Keratinocyte (primary cell): ENCODE data around the gene SENP8. TPM values are rescaled to one million over a fixed set of nuclear protein-coding genes. Genes with fewer than 3 reads are reported as not detected.

Source experiments
- DNase-seq: peaks from one replicate; pipeline ENCODE4 v3.0.0-alpha.2; 2011; ENCODE audit warnings: low read depth, missing footprints, low spot score
- FAIRE-seq: peaks from 2 replicates; lab custom pipeline; 2011; peaks lifted over from hg19 to GRCh38; lab: Jason Lieb, UNC
- H2AFZ ChIP-seq: 2 replicates; pipeline ENCODE4 v1.6.0; 2012; ENCODE audit warnings: low read length, control low read depth, inconsistent platforms; ENCODE audit not compliant: control insufficient read depth
- H3K27ac ChIP-seq: 2 replicates; pipeline ENCODE4 v1.5.1; 2011; ENCODE audit warnings: low read length; ENCODE audit not compliant: control insufficient read depth, insufficient read depth
- H3K27me3 ChIP-seq: 3 replicates; pipeline ENCODE4 v1.6.0; 2011; ENCODE audit warnings: low read length; ENCODE audit not compliant: control insufficient read depth, insufficient read depth; ENCODE audit errors: extremely low read depth
- H3K36me3 ChIP-seq, 2 experiments: 2 replicates in 1 of 2; 3 replicates in 1 of 2; pipeline ENCODE4 v1.5.1; 2011; ENCODE audit warnings: low read length in 2 of 2, mild to moderate bottlenecking in 1 of 2; ENCODE audit not compliant: control insufficient read depth in 2 of 2, insufficient read depth in 2 of 2; ENCODE audit errors: extremely low read depth in 1 of 2
- H3K4me1 ChIP-seq: 3 replicates; pipeline ENCODE4 v1.5.1; 2011; ENCODE audit warnings: low read length; ENCODE audit not compliant: control insufficient read depth, insufficient read depth; ENCODE audit errors: extremely low read depth
- H3K4me2 ChIP-seq: 3 replicates; pipeline ENCODE4 v1.6.0; 2011; ENCODE audit warnings: low read depth, low read length; ENCODE audit not compliant: control insufficient read depth, insufficient read depth; ENCODE audit errors: extremely low read depth
- H3K4me3 ChIP-seq, 3 experiments: fragments of 200-600 bp in 1 of 3; sonication (generic) in 1 of 3; 2 replicates in 2 of 3; 3 replicates in 1 of 3; pipeline ENCODE4 v1.5.1; 2011 to 2016; ENCODE audit warnings: low read length in 3 of 3, mild to moderate bottlenecking in 3 of 3, control low read depth in 2 of 3, inconsistent platforms in 1 of 3, low read depth in 1 of 3, mixed read lengths in 1 of 3, mixed run types in 1 of 3, moderate library complexity in 1 of 3; ENCODE audit not compliant: control insufficient read depth in 2 of 3, insufficient read depth in 2 of 3; ENCODE audit errors: extremely low read depth in 1 of 3
- H3K79me2 ChIP-seq: 2 replicates; pipeline ENCODE4 v1.6.0; 2012; ENCODE audit warnings: low read length; ENCODE audit not compliant: control insufficient read depth, insufficient read depth
- H3K9ac ChIP-seq: 3 replicates; pipeline ENCODE4 v1.6.0; 2011; ENCODE audit warnings: low read length; ENCODE audit not compliant: control insufficient read depth, insufficient read depth; ENCODE audit errors: extremely low read depth
- H3K9me1 ChIP-seq: 3 replicates; pipeline ENCODE4 v1.6.0; 2011; ENCODE audit warnings: low read length; ENCODE audit not compliant: control insufficient read depth, insufficient read depth; ENCODE audit errors: extremely low read depth
- H3K9me3 ChIP-seq: 2 replicates; pipeline ENCODE4 v1.5.1; 2012; ENCODE audit warnings: low read depth, low read length; ENCODE audit not compliant: control insufficient read depth
- H4K20me1 ChIP-seq: 3 replicates; pipeline ENCODE4 v1.6.0; 2011; ENCODE audit warnings: low read length; ENCODE audit not compliant: control insufficient read depth, insufficient read depth; ENCODE audit errors: extremely low read depth
- EZH2 ChIP-seq: IDR thresholded peaks from one replicate; pipeline ENCODE4 v1.6.1; 2012; ENCODE audit warnings: inconsistent platforms, mild to moderate bottlenecking, low read length, moderate library complexity
- dilution Hi-C: fragments of 300-500 bp; cut with MboI; formaldehyde crosslinking; loops from one replicate; pipeline ENCODE4 v1.7.0; 2020; ENCODE audit warnings: low sequenced_read_pairs; ENCODE audit not compliant: extremely low pct_ligation_motif_present
- polyA plus RNA-seq, 5 experiments: library from polyadenylated mRNA; depleted of rRNA in 3 of 5; stranded (reverse) in 3 of 5; stranded (forward) in 1 of 5; unstranded in 1 of 5; fragments of >200 nt; gene quantifications; 1 replicate in 1 of 5; 2 replicates in 3 of 5; 3 replicates in 1 of 5; pipeline versions ENCODE4 v1.2.1 to v1.2.3, GENCODE V29; 2011 to 2012; ENCODE audit warnings: missing spikeins in 2 of 5, low read depth in 1 of 5, low replicate concordance in 1 of 5
- TF ChIP-seq, protein P1 (sequence below), 3 experiments: IDR thresholded peaks in 1 of 3; conservative IDR thresholded peaks in 1 of 3; optimal IDR thresholded peaks in 1 of 3; 2 replicates in 2 of 3; 3 replicates in 1 of 3; pipeline versions ENCODE3 to v1.5.1; 2011; ENCODE audit warnings: low read length in 3 of 3, mild to moderate bottlenecking in 3 of 3, moderate library complexity in 2 of 3, control low read depth in 1 of 3, inconsistent platforms in 1 of 3; ENCODE audit not compliant: insufficient read depth in 2 of 3; ENCODE audit errors: extremely low read depth in 1 of 3

Gene SENP8
- polyA plus RNA-seq, 1 donor (not counting 4 experiments of a cell fraction or from before 2014, with no cell fraction given) = 6.0 TPM

- TF ChIP-seq, protein P1, sequence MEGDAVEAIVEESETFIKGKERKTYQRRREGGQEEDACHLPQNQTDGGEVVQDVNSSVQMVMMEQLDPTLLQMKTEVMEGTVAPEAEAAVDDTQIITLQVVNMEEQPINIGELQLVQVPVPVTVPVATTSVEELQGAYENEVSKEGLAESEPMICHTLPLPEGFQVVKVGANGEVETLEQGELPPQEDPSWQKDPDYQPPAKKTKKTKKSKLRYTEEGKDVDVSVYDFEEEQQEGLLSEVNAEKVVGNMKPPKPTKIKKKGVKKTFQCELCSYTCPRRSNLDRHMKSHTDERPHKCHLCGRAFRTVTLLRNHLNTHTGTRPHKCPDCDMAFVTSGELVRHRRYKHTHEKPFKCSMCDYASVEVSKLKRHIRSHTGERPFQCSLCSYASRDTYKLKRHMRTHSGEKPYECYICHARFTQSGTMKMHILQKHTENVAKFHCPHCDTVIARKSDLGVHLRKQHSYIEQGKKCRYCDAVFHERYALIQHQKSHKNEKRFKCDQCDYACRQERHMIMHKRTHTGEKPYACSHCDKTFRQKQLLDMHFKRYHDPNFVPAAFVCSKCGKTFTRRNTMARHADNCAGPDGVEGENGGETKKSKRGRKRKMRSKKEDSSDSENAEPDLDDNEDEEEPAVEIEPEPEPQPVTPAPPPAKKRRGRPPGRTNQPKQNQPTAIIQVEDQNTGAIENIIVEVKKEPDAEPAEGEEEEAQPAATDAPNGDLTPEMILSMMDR (optimal IDR thresholded peaks at IDR 0.05 in 1 of 3, IDR thresholded peaks at IDR 0.05 in 1 of 3, conservative IDR thresholded peaks at IDR 0.05 in 1 of 3; ENCODE audit: extremely low read depth in 1 of 3, insufficient read depth in 2 of 3, low read length in 3 of 3) = no peak
- no peak for TF ChIP-seq EZH2
- Histone ChIP-seq H4K20me1 (no peaks in the 10 kb centered on the region), H3K4me2 (no peak overlapping the region), H3K4me3 (no peak overlapping the region), H3K27me3 (no peaks in the 10 kb centered on the region), H3K36me3 (no peaks in the 10 kb centered on the region), H3K27ac (no peak overlapping the region), H3K79me2 (no peaks in the 10 kb centered on the region), H3K9me3 (no peaks in the 10 kb centered on the region), H3K9ac (no peak overlapping the region), H3K9me1 (no peaks in the 10 kb centered on the region), H2AFZ (no peak overlapping the region), H3K4me1 (peaks cover 31% of the 10 kb centered on the region)
- dilution Hi-C loops = no loop called here
- FAIRE-seq = peak; percentile 5
- DNase-seq = no peak
Observed at GRCh38 chr15:72192416-72192815, 74.2 kb downstream of the SENP8 start.

Other genes starting within 250 kb of the SENP8 start
- gene MYO9A, start 253 bp upstream of the SENP8 start, polyA plus RNA-seq = 6.8 to 10.6 TPM (median 8.4 TPM) in 3 replicates
- gene GRAMD2A, start 79.4 kb downstream of the SENP8 start, polyA plus RNA-seq = 2.5 to 7.8 TPM (median 5.7 TPM) in 3 replicates
- 3,138 to 3,414 TPM (median 3,352 TPM) in 3 replicates for gene PKM, start 112.8 kb downstream of the SENP8 start, polyA plus RNA-seq
- 36.8 to 55.4 TPM (median 51.0 TPM) in 3 replicates for gene PARP6, start 154.2 kb downstream of the SENP8 start, polyA plus RNA-seq
- 0.04 to 0.12 TPM in 2 of 3 replicates, not detected in the other for gene CELF6, start 201.8 kb downstream of the SENP8 start, polyA plus RNA-seq